ENCODE results near the gene ANKRD44.
"Not testable (repeated sequence)": the region's sequence is repeated elsewhere in the genome, so short reads cannot be mapped to it uniquely, and the experiment has no call there.

- TF ChIP-seq CTCF (IDR thresholded peaks at IDR 0.05); CEBPB (IDR thresholded peaks at IDR 0.05); MYC (IDR thresholded peaks at IDR 0.05; ENCODE audit: borderline replicate concordance, low read length); POLR2A (IDR thresholded peaks at IDR 0.05; ENCODE audit: low read length); MAFK (IDR thresholded peaks at IDR 0.05; ENCODE audit: partially characterized antibody); EP300 (IDR thresholded peaks at IDR 0.05): not testable (repeated sequence)
These were observed 301.7 kb downstream of the ANKRD44 start for GRCh38 chr2:197008741-197009341.

Data from A549 (cell line).